ENCODE results near the gene MYH6. TPM values are rescaled to one million over a fixed set of nuclear protein-coding genes. Genes with fewer than 3 reads are reported as not detected.

The MYH6 gene
- total and polyA plus RNA-seq, 7 donors: 1.5 to 4.9 (median 3.0) TPM; not detected in 4

DNA sequence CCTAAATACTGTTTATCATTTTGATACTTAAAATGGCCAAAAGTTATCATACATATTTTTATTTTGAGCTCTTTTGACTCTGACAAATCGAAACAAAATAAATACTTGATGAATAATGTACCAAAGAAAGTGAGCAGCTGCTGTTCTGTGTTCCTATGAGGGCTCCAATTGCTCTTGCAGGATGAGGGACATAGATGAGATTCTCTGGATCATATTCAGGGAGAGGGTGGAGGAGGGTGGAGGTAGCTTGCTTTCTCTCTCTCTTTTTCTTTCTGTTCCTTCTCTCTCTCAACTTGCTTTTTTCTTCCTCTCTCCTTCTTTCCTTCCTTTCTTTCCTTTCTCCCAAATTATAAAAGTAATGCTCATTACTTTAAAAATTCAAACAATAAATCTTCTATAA, 36.2 kb upstream of the MYH6 start:
- no peak for TF ChIP-seq POLR2AphosphoS5 (IDR thresholded peaks at IDR 0.05)
- no peak for TF ChIP-seq POLR2A (IDR thresholded peaks at IDR 0.05)
- TF ChIP-seq, protein P1, sequence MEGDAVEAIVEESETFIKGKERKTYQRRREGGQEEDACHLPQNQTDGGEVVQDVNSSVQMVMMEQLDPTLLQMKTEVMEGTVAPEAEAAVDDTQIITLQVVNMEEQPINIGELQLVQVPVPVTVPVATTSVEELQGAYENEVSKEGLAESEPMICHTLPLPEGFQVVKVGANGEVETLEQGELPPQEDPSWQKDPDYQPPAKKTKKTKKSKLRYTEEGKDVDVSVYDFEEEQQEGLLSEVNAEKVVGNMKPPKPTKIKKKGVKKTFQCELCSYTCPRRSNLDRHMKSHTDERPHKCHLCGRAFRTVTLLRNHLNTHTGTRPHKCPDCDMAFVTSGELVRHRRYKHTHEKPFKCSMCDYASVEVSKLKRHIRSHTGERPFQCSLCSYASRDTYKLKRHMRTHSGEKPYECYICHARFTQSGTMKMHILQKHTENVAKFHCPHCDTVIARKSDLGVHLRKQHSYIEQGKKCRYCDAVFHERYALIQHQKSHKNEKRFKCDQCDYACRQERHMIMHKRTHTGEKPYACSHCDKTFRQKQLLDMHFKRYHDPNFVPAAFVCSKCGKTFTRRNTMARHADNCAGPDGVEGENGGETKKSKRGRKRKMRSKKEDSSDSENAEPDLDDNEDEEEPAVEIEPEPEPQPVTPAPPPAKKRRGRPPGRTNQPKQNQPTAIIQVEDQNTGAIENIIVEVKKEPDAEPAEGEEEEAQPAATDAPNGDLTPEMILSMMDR (IDR thresholded peaks at IDR 0.05): no peak
- TF ChIP-seq EP300 (IDR thresholded peaks at IDR 0.05): no peak
- intact Hi-C loops (cut with DNase I): no loop called here

DNA sequence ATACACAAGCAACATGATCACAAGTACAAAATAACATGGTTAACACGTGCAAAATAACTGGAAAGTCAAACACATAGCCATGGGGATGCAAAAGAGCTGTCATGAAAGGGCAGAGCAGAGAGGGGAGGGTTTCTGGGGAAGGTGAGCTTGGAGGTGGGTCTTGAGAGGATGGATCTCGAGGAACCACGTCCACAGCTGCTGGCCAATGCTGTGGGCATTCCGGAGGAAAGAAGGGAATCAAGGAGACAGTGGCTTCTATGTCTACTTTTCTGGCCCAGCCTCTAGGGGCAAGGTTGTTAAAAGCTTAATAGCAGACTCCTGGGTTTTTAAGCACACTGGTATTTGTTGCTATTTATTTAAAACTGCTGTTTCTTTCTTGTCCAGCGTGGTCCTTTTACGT, 35.8 kb upstream of the MYH6 start:
- DNase-seq: no peak

More for the DNA sequence above, 36.2 kb upstream of the MYH6 start:
- Histone ChIP-seq H3K36me3 (no peaks in the 10 kb centered on the region), H3K9me3 (no peaks in the 10 kb centered on the region), H3K27ac (no peak overlapping the region), H3K4me1 (no peaks in the 10 kb centered on the region), H3K4me3 (no peak overlapping the region), H3K27me3 (no peaks in the 10 kb centered on the region)
- 77 to 90% methylated on average over 1 of the region's 1 CpG for WGBS, 2 donors
- DNase-seq: no peak

DNA sequence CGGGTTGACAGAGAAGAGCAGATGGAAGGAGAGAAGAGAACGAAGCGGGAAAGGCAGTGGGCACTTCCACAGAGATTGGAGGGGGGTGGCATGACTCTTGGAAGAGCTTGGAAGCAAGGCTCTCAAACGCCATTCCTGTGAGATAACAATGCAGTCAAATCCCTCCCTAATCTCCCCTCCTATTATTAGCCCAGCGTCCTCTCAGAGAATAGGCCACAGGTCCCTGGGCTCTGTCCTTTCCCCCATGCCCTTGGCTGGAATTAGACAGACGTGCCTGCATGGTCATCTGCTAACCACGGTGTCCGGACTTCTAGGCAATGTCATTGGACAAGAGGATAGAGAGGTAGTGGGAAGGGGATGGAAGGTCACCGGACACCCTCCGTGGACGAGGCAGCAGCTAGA, 35.3 kb upstream of the MYH6 start:
- Histone ChIP-seq H3K27ac (no peak overlapping the region), H3K27me3 (no peaks in the 10 kb centered on the region), H3K36me3 (no peaks in the 10 kb centered on the region), H3K4me1 (peaks cover 0 to 2% (median 2%) of the 10 kb centered on the region in 4 donors), H3K4me3 (no peak overlapping the region), H3K9me3 (no peaks in the 10 kb centered on the region)
- DNase-seq: no peak
- intact Hi-C loops (cut with DNase I): no loop called here
- 87 to 91% methylated on average over 11 of the region's 11 CpGs for WGBS, 2 donors
- TF ChIP-seq POLR2A (IDR thresholded peaks at IDR 0.05) (no peak), POLR2AphosphoS5 (IDR thresholded peaks at IDR 0.05) (no peak), EP300 (IDR thresholded peaks at IDR 0.05) (no peak)
- TF ChIP-seq, protein P1 (IDR thresholded peaks at IDR 0.05): no peak

More for the DNA sequence above, 35.8 kb upstream of the MYH6 start:
- Histone ChIP-seq H3K9me3 (no peaks in the 10 kb centered on the region), H3K36me3 (no peaks in the 10 kb centered on the region), H3K4me3 (no peak overlapping the region), H3K27me3 (no peaks in the 10 kb centered on the region), H3K27ac (no peak overlapping the region), H3K4me1 (no peaks in the 10 kb centered on the region)
- WGBS, 2 donors: 77 to 84% methylated on average over 6 of the region's 6 CpGs
- no peak for TF ChIP-seq EP300 (IDR thresholded peaks at IDR 0.05)
- TF ChIP-seq POLR2AphosphoS5 (IDR thresholded peaks at IDR 0.05): no peak
- no peak for TF ChIP-seq POLR2A (IDR thresholded peaks at IDR 0.05)
- intact Hi-C loops (cut with DNase I): no loop called here

DNA sequence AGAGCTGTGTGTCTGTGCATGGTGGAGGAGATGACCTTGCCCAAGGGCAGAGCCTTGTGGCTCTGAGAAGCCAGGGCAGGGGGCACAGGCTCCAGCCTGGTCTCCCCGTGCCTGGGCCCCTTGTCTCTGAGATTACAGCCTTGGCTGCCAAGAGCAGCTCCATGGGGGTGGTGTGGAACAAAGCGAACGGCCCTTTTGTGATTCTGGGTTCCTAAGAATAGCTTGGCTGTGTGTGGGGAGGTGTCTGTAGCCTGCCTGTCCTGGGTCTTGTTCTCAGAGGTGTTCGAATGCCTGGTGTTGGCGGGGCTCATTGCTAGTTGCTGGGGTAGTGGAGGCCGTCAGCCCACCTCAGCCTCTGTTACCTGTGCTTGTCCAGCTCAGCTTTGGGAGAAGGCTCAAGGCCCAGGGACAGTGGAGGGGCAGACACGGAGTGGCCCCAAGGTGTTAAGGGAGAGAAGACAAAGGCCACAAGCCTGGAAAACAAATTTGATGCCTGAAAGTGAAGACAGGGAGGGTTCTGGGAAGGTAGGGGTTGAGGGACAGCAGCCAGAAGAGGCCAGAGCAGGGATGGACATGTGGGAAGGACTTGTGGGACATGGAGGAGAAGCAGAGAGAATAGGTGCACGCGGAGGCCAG, 34.8 kb upstream of the MYH6 start:
- no peaks in the 10 kb centered on the region for H3K9me3 ChIP-seq
- 86 to 88% methylated on average over 9 of the region's 9 CpGs for WGBS, 2 donors
- TF ChIP-seq EP300 (IDR thresholded peaks at IDR 0.05): no peak
- TF ChIP-seq POLR2AphosphoS5 (IDR thresholded peaks at IDR 0.05): no peak
- TF ChIP-seq POLR2A (IDR thresholded peaks at IDR 0.05): no peak
- TF ChIP-seq, protein P1 (IDR thresholded peaks at IDR 0.05): no peak
- no peak overlapping the region for H3K27ac ChIP-seq
- no peak overlapping the region for H3K4me3 ChIP-seq
- H3K27me3 ChIP-seq: no peaks in the 10 kb centered on the region
- H3K36me3 ChIP-seq: no peaks in the 10 kb centered on the region
- peaks cover 0 to 8% (median 7%) of the 10 kb centered on the region in 4 donors for H3K4me1 ChIP-seq
- no peak for DNase-seq
- intact Hi-C loops (cut with DNase I): no loop called here

DNA sequence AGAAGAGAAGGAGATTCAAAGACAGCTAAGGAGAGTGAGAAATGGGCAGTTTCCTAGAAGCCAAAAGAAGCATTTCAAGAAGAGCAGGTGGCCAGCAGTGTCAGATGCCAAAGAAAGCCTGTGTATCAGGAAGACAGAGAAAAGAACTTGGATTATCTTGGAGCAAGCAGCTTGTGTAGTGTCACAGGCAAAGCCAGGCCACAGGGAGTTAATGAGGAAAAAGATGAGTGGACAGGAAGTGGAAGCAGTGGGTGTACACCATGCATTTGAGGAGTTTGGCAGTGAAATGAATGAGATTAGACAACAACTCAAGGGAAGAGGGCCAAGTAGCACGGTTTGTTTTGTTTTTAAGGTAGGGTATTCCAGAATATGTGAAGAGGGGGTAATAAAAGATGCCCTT, 33.0 kb upstream of the MYH6 start:
- WGBS, 2 donors: 13 to 51% methylated on average over 1 of the region's 1 CpG
- H3K4me1 ChIP-seq: peaks cover 0 to 12% (median 8%) of the 10 kb centered on the region in 4 donors
- H3K9me3 ChIP-seq: no peaks in the 10 kb centered on the region
- no peak for DNase-seq
- H3K27me3 ChIP-seq: no peaks in the 10 kb centered on the region
- intact Hi-C loops (cut with DNase I): no loop called here
- no peaks in the 10 kb centered on the region for H3K36me3 ChIP-seq
- no peak overlapping the region for H3K4me3 ChIP-seq
- TF ChIP-seq EP300 (IDR thresholded peaks at IDR 0.05): no peak
- H3K27ac ChIP-seq: no peak overlapping the region

Measured in sigmoid colon (tissue), 7 donors.